Heart right ventricle (tissue), 16 donors: ENCODE data around the gene DUOX2. TPM values are rescaled to one million over a fixed set of nuclear protein-coding genes. Genes with fewer than 3 reads are reported as not detected.

Experiments
- ATAC-seq, 8 donors: fragments of 200-7000 bp; cut with Tn5 transposase; one replicate each; pipeline ENCODE4 v1.9.1; 2020; ENCODE audit warnings: mild to moderate bottlenecking in 8 of 8, moderate library complexity in 8 of 8, moderate number of reproducible peaks in 1 of 8
- DNase-seq, 2 donors: peaks; one replicate each; pipeline ENCODE4 v3.0.0-alpha.2; 2020
- H3K27ac ChIP-seq, 10 donors: fragments of 200-600 bp; sonication (generic) in 2 of 10; one replicate each; pipeline versions ENCODE4 v1.5.0 to v1.8.0; 2020 to 2022; ENCODE audit warnings: mild to moderate bottlenecking in 3 of 10
- H3K27me3 ChIP-seq, 7 donors: fragments of 200-600 bp; one replicate each; pipeline ENCODE4 v1.8.0; 2021 to 2022; ENCODE audit warnings: mild to moderate bottlenecking in 2 of 7
- H3K36me3 ChIP-seq, 9 donors: fragments of 200-600 bp; sonication (generic) in 1 of 9; one replicate each; pipeline versions ENCODE4 v1.5.0 to v1.8.0; 2020 to 2022; ENCODE audit warnings: mild to moderate bottlenecking in 2 of 9
- H3K4me1 ChIP-seq, 9 donors: fragments of 200-600 bp; sonication (generic) in 1 of 9; one replicate each; pipeline versions ENCODE4 v1.5.0 to v1.8.0; 2020 to 2022; ENCODE audit warnings: mild to moderate bottlenecking in 4 of 9
- H3K4me3 ChIP-seq, 10 donors: fragments of 200-600 bp; sonication (generic) in 2 of 10; one replicate each; pipeline versions ENCODE4 v1.5.0 to v1.8.0; 2020 to 2022; ENCODE audit warnings: mild to moderate bottlenecking in 7 of 10, moderate library complexity in 2 of 10
- H3K9me3 ChIP-seq, 11 donors: fragments of 200-600 bp in 10 of 11; sonication (generic) in 2 of 11; one replicate each; pipeline versions ENCODE4 v1.5.0 to v1.8.0; 2013 to 2022; ENCODE audit warnings: mild to moderate bottlenecking in 2 of 11, control low read depth in 1 of 11, moderate library complexity in 1 of 11
- WGBS, 2 donors: extraction: QIAGEN DNeasy Blood & Tissue Kit; methylation state at CpG; one replicate each; pipeline ENCODE4 v1.1.7; 2013; ENCODE audit warnings: inconsistent platforms in 1 of 2; 5-methylcytosine and 5-hydroxymethylcytosine counted together
- intact Hi-C, 10 donors: fragments of 100-400 bp; cut with DNase I; formaldehyde crosslinking; loops; one replicate each; pipeline versions ENCODE4 v1.11.1 to v1.14.2; 2022
- long read RNA-seq, 3 donors: library from polyadenylated mRNA; unstranded; transcript quantifications; one replicate each; pipeline ENCODE4 v2.0.0, GENCODE V29; 2020 to 2021
- polyA plus RNA-seq, 2 donors: library from polyadenylated mRNA; stranded (reverse); fragments of 200-250 nt; gene quantifications; one replicate each; pipeline ENCODE4 v1.2.3, GENCODE V29; 2013
- total RNA-seq, 10 donors: library from RNA; stranded (reverse); fragmentation: NEBNext Ultra II Directional in 3 of 10; extraction: Animal tissue kit (Norgen Biotek cat#: 25700) in 3 of 10; gene quantifications; one replicate each; pipeline versions ENCODE4 v1.2.1 to v1.2.4, GENCODE V29; 2021 to 2023
- TF ChIP-seq, protein P1 (sequence below), 9 donors: fragments of 200-600 bp; sonication (generic) in 2 of 9; IDR thresholded peaks; one replicate each; pipeline versions ENCODE4 v1.5.0 to v1.8.0; 2021 to 2022; ENCODE audit warnings: antibody characterized with exemption in 9 of 9, mild to moderate bottlenecking in 5 of 9, moderate library complexity in 1 of 9
- donor health status: Arrhythmogenic right ventricular cardiomyopathy.
- donor health status: ischemic (EF 13 %, LVEDD 7.1; RV severe dilation, severe dysfunction).
- donor health status: healthy with polysubstance abuse.
- donor health status: DM: no; HTN: yes; CAD: no.
- donor health status: DM: no; HTN: no; CAD: no.
- donor health status: ischemic (EF 25% LVEDD 6.9; RV normal size, moderate dysfunction).
- donor health status: ischemic (EF 25% LVEDD 5.7; RV mildly dilated, moderate dysfunction).
- donor health status: healthy.
- donor health status: DM: yes; HTN: yes; CAD: no.
- donor health status: Ischemic cardiomyopathy.
- donor health status: ischemic (EF 35%, LVEDD 5.7; RV mildly dilated, moderate dysfunction).
- donor health status: nonischemic (EF 11% LVEDD 7.7; RV severe dilation, severe dysfunction).
- donor health status: DM: yes; HTN: yes; CAD: no.
- donor health status: PGD.
- donor health status: ischemic (EF 29% LVEDD 5.4; RV normal size, mild dysfunction).
- donor health status: nonischemic (EF 23%, LVEDD 6.1; RV moderate dilation, normal function).

The DUOX2 gene
- total RNA-seq (under 1 TPM in 9 of 10 donors, not detected in 1; 0.05 to 0.49 (median 0.15) TPM), polyA plus RNA-seq (under 1 TPM; 0.03 to 0.73 TPM)
- long read RNA-seq, donor 1 = 0 reads
- long read RNA-seq, donor 2 = 0 reads
- long read RNA-seq, donor 3 = 0 reads

DNA sequence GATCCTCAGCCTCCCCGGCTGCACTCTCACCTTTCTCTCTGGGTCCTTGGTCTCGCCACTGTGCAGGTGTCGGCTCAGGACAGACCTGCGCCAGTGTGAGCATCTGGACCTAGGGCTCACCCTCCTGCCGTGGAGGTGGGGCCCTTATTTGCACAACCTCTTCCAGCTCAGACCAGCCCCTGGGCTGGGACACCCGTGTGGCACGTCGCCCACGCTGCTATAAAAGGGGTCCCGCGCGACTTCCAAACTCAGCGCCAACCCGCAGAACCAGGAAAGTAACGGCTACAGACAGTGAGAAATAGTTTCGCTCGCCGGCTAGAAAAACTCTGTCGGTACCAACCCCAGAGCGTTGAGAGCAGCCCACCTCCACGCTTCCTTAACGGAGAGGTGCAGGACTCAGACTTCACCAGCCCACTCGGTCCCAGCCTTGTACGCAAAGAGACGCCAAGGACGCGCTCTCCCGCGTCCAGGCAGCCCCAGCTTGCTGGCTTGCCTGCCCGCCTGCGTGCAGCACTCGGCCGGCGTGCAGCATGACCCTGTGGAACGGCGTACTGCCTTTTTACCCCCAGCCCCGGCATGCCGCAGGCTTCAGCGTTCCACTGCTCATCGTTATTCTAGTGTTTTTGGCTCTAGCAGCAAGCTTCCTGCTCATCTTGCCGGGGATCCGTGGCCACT, at the start of gene DUOX2, which contains the start of gene DUOXA2:
DUOX2 (minus strand) TSS at position 97 of the 675 bp plus-strand sequence. CDS start 761 bp downstream, outside the sequence.
DUOXA2 (plus strand) TSS at position 251 of the 675 bp plus-strand sequence; CDS start at position 531, 280 bp downstream.
- H3K27me3 ChIP-seq = peaks cover 39 to 95% (median 85%) of the 10 kb centered on the region in 7 donors
- ATAC-seq (no peak), DNase-seq (no peak)
- WGBS, 2 donors = 2 to 3% methylated on average over 42 of the region's 42 CpGs
- no peaks in the 10 kb centered on the region for H3K36me3 ChIP-seq
- peaks cover 8 to 45% (median 22%) of the 10 kb centered on the region in 9 donors for H3K4me1 ChIP-seq
- intact Hi-C loops = loop anchor here in 2 of 10 donors (10.0 kb wide), 2 partner anchors 69 to 79 kb away; no protein-coding TSS in a partner anchor
- H3K4me3 ChIP-seq = peak within 1 kb of the TSS in 6 of 10 donors; percentile 3 to 30 (median 10)
- TF ChIP-seq, protein P1, sequence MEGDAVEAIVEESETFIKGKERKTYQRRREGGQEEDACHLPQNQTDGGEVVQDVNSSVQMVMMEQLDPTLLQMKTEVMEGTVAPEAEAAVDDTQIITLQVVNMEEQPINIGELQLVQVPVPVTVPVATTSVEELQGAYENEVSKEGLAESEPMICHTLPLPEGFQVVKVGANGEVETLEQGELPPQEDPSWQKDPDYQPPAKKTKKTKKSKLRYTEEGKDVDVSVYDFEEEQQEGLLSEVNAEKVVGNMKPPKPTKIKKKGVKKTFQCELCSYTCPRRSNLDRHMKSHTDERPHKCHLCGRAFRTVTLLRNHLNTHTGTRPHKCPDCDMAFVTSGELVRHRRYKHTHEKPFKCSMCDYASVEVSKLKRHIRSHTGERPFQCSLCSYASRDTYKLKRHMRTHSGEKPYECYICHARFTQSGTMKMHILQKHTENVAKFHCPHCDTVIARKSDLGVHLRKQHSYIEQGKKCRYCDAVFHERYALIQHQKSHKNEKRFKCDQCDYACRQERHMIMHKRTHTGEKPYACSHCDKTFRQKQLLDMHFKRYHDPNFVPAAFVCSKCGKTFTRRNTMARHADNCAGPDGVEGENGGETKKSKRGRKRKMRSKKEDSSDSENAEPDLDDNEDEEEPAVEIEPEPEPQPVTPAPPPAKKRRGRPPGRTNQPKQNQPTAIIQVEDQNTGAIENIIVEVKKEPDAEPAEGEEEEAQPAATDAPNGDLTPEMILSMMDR (IDR thresholded peaks at IDR 0.05) = no peak
- no peak within 1 kb of the TSS for H3K27ac ChIP-seq
- no peaks in the 10 kb centered on the region for H3K9me3 ChIP-seq

DNA sequence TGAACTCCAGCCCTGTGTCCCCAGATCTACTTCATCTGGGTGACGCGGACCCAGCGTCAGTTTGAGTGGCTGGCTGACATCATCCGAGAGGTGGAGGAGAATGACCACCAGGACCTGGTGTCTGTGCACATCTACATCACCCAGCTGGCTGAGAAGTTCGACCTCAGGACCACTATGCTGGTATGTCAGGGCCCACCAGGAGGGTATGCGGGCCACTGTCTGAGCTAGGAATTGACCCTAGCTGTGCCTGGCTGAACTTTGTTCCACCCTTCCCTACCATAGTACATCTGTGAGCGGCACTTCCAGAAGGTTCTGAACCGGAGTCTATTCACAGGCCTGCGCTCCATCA, 49.5 kb upstream of the DUOX2 start:
- H3K9me3 ChIP-seq = no peaks in the 10 kb centered on the region
- DNase-seq = no peak
- no peaks in the 10 kb centered on the region for H3K27me3 ChIP-seq
- H3K4me1 ChIP-seq = peaks cover 0 to 35% (median 19%) of the 10 kb centered on the region in 9 donors
- TF ChIP-seq, protein P1 (IDR thresholded peaks at IDR 0.05) = no peak
- 81 to 83% methylated on average over 9 of the region's 9 CpGs for WGBS, 2 donors
- intact Hi-C loops = loop anchor here in 8 of 10 donors (2.0 to 10.0 kb wide), 9 partner anchors 115 to 295 kb away; a partner anchor contains a TSS
- no peak overlapping the region for H3K4me3 ChIP-seq
- peak overlapping the region in 1 of 10 donors; percentile 20 for H3K27ac ChIP-seq
- no peak for ATAC-seq
- no peaks in the 10 kb centered on the region for H3K36me3 ChIP-seq

DNA sequence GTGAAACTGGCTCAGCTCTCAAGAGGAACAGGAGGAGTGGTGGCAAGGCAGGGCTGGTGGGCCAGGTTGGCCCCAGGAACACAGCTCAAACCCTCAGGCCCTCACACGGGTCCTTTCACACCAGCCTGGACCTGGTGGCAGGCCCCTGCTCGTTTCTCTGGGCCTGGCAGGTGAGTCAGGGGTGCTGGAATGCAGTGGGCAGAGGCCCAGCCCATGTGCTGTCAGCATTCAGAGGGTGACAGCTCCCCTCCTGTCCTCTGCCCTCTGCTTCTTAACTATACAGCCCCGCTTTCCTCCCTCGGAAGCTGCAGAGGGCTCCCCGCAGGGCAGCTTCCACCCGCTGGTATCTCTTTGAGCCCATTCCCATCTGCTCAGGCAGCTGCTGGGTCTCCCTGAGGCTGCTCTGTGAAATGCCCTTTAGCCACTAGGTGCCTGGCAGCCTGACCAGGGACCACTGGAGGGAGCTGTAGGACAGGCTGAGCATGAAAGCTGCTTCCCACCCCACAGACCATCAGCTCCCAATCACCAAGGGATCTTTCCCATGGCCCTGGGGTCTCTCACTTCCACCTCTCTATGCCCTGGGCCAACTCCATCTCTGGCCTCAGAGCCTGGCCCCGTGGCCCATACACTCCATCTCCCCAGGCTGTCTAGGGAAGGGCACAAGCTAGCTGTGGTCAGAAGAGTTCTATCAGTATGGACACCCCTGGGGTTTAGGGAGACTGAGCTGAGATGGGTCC, 49.0 kb upstream of the DUOX2 start:
- Histone ChIP-seq H3K36me3 (no peaks in the 10 kb centered on the region), H3K27ac (peak overlapping the region in 1 of 10 donors; percentile 20), H3K4me3 (no peak overlapping the region), H3K4me1 (peaks cover 0 to 29% (median 19%) of the 10 kb centered on the region in 9 donors), H3K27me3 (no peaks in the 10 kb centered on the region), H3K9me3 (no peaks in the 10 kb centered on the region)
- intact Hi-C loops = loop anchor here in 8 of 10 donors (2.0 to 10.0 kb wide), 9 partner anchors 116 to 296 kb away; a partner anchor contains a TSS
- ATAC-seq (peak; percentile 46 to 74 (median 67)), DNase-seq (peak; percentile 72 to 79)
- WGBS, 2 donors = 6% methylated on average over 7 of the region's 7 CpGs
- TF ChIP-seq, protein P1 (IDR thresholded peaks at IDR 0.05) = peak; percentile 62 to 95 (median 85)

DNA sequence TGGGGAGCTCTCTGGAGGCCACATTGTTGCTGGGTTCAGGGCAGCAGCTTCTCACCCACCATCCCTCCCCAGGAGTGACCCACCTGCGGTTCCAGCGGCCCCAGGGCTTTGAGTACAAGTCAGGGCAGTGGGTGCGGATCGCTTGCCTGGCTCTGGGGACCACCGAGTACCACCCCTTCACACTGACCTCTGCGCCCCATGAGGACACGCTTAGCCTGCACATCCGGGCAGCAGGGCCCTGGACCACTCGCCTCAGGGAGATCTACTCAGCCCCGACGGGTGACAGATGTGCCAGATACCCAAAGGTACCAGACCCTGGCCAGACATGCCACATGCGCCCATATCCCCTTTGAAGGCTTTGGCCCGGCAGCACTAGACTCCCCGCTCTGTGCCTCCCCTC, 47.7 kb upstream of the DUOX2 start:
- DNase-seq (no peak), ATAC-seq (no peak)
- 91 to 93% methylated on average over 14 of the region's 14 CpGs for WGBS, 2 donors
- intact Hi-C loops = loop anchor here in 8 of 10 donors (2.0 to 10.0 kb wide), 9 partner anchors 117 to 297 kb away; a partner anchor contains a TSS
- Histone ChIP-seq H3K36me3 (no peaks in the 10 kb centered on the region), H3K9me3 (no peaks in the 10 kb centered on the region), H3K27ac (no peak overlapping the region), H3K27me3 (no peaks in the 10 kb centered on the region), H3K4me3 (no peak overlapping the region), H3K4me1 (peaks cover 0 to 24% (median 17%) of the 10 kb centered on the region in 9 donors)
- TF ChIP-seq, protein P1 (IDR thresholded peaks at IDR 0.05) = no peak
